Esophagus (tissue), 2 donors: ENCODE data around the gene NCOA3. TPM values are rescaled to one million over a fixed set of nuclear protein-coding genes. Genes with fewer than 3 reads are reported as not detected.
"Not testable (repeated sequence)": the region's sequence is repeated elsewhere in the genome, so short reads cannot be mapped to it uniquely, and the experiment has no call there.

Experiments used
- H3K27ac ChIP-seq, 2 donors: one replicate each; pipeline ENCODE4 v1.5.1; 2013; ENCODE audit warnings: low read depth in 2 of 2, mild to moderate bottlenecking in 2 of 2, inconsistent platforms in 1 of 2, low read length in 1 of 2, moderate library complexity in 1 of 2
- H3K27me3 ChIP-seq, 2 donors: one replicate each; pipeline ENCODE4 v1.6.1; 2013; ENCODE audit warnings: low read length in 2 of 2, control low read depth in 1 of 2, mild to moderate bottlenecking in 1 of 2; ENCODE audit not compliant: insufficient read depth in 2 of 2, control insufficient read depth in 1 of 2
- H3K36me3 ChIP-seq, 2 donors: one replicate each; pipeline ENCODE4 v1.6.1; 2013; ENCODE audit warnings: low read length in 1 of 2; ENCODE audit not compliant: control insufficient read depth in 2 of 2, insufficient read depth in 2 of 2
- H3K4me1 ChIP-seq, 2 donors: one replicate each; pipeline ENCODE4 v1.6.1; 2013; ENCODE audit warnings: low read length in 1 of 2; ENCODE audit not compliant: control insufficient read depth in 2 of 2, insufficient read depth in 2 of 2
- H3K4me3 ChIP-seq, 2 donors: one replicate each; pipeline ENCODE4 v1.5.1; 2013; ENCODE audit warnings: low read length in 2 of 2, mild to moderate bottlenecking in 2 of 2, low read depth in 1 of 2, moderate library complexity in 1 of 2
- H3K9me3 ChIP-seq, 2 donors: one replicate each; pipeline ENCODE4 v1.6.1; 2013; ENCODE audit warnings: mild to moderate bottlenecking in 2 of 2, low read depth in 1 of 2, low read length in 1 of 2, moderate library complexity in 1 of 2; ENCODE audit not compliant: control insufficient read depth in 2 of 2, insufficient read depth in 1 of 2
- WGBS, 2 donors: extraction: QIAGEN DNeasy Blood & Tissue Kit; methylation state at CpG; one replicate each; pipeline ENCODE4 v1.1.7; 2013; 5-methylcytosine and 5-hydroxymethylcytosine counted together
- polyA plus RNA-seq, 2 donors: library from polyadenylated mRNA; stranded (reverse); fragments of 200-250 nt; gene quantifications; one replicate each; pipeline ENCODE4 v1.2.3, GENCODE V29; 2013
- donor health status: healthy with polysubstance abuse.
- donor health status: Bipolar disorder and iron deficiency.

Gene NCOA3
- polyA plus RNA-seq, 2 donors: 7.2 to 7.8 TPM

DNA sequence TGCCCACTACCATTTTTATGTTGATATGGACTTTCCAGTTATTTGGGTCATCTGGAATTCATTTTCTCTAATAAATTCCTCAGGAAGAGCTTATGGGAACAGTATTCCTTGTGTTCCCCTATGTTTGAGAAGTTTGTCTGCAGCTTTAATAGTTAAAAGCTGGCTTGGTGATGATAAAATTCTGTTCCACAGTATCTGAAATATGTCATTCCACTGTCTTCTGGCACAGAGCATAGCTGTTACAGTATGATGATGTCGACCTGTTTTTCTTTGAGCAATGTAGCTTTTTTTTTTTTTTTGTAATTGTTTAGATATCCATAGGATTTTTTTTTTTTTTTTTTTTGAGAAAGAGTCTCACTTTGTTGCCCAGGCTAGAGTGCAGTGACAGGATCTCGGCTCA lies 43.2 kb downstream of the NCOA3 start:
- H3K27me3 ChIP-seq: no peaks in the 10 kb centered on the region
- no peak overlapping the region for H3K4me3 ChIP-seq
- no peaks in the 10 kb centered on the region for H3K36me3 ChIP-seq
- H3K27ac ChIP-seq: no peak overlapping the region
- H3K4me1 ChIP-seq: no peaks in the 10 kb centered on the region
- WGBS, 2 donors: 69 to 78% methylated on average over 2 of the region's 2 CpGs
- H3K9me3 ChIP-seq: no peaks in the 10 kb centered on the region

DNA sequence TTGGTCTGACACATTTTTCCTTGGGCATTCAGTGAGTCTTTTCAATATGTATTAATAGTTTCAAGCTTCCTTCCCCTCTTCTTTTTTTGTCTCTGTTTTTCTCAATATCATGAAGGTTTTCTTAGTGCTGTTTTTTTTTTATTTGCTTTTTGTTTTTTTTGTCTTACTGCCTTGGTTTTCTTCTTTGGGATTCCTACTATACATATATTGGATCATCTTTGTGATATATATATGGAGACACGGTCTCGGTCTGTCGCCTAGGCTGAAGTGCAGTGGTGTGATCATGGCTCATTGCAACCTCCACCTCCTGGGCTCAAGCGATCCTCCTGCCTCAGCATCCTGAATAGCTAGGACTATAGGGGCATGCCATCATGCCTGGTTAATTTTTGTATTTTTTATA lies 43.8 kb downstream of the NCOA3 start:
- WGBS, 2 donors: 97% methylated on average over 4 of the region's 4 CpGs
- no peaks in the 10 kb centered on the region for H3K4me1 ChIP-seq
- no peaks in the 10 kb centered on the region for H3K36me3 ChIP-seq
- no peaks in the 10 kb centered on the region for H3K9me3 ChIP-seq
- H3K27ac ChIP-seq: no peak overlapping the region
- no peak overlapping the region for H3K4me3 ChIP-seq
- H3K27me3 ChIP-seq: no peaks in the 10 kb centered on the region

DNA sequence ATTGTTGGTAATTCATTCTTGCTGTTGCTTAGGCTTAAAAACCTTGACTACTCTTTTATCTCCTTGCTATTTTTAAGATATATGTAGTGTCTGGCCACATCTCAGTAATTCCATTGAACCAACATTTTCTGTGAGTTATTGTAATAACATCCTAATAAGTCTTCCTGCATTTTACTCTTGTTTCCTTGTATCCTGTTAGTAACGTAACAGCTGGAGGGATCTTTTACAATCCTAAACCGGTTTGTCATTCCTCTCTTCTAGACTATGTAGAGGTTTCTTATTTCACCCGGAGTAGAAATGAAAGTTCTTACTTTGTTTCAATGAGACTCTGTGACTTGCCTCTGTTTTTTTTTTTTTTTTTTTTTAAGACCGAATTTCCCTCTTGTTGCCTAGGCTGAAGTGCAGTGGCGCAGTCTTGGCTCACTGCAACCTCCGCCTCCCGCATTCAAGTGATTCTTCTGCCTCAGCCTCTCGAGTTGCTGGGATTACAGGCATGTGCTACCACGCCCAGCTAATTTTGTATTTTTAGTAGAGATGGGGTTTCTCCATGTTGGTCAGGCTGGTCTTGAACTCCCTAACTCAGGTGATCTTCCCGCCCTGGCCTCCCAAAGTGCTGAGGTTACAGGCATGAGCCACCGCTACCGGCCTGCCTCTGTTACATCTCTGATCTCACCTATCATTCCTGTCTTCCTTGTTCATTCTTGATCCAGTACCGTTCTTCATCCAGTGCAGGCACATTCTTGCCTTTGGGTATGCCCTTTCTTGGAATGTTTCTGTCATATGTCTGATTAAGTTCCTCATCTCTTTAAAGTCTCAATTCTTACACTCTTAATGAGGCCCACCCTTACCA lies 44.7 kb downstream of the NCOA3 start:
- 55 to 65% methylated on average over 13 of the region's 13 CpGs for WGBS, 2 donors
- H3K9me3 ChIP-seq: no peaks in the 10 kb centered on the region
- H3K27me3 ChIP-seq: no peaks in the 10 kb centered on the region
- peak overlapping the region in 1 of 2 donors; percentile 60 for H3K27ac ChIP-seq
- no peaks in the 10 kb centered on the region for H3K4me1 ChIP-seq
- no peaks in the 10 kb centered on the region for H3K36me3 ChIP-seq
- H3K4me3 ChIP-seq: no peak overlapping the region

DNA sequence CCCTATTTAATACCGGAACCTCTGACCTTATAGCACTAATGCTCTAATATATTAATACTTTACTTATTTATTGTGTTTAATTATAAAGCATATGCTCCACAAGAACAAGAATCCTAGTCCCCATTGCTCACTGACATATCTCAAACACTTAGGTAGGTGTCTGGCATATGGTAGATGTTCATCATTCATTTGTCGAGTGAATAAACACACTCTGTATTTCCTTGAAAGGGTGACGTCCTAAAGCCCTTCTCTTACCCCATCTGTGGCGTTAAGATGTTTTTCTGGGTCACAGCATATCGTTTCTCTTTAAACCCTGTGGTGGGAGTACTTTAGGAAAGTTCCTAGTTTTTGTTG lies 45.3 kb downstream of the NCOA3 start:
- Histone ChIP-seq H3K27ac (no peak overlapping the region), H3K4me3 (no peak overlapping the region), H3K36me3 (no peaks in the 10 kb centered on the region), H3K27me3 (no peaks in the 10 kb centered on the region), H3K9me3 (no peaks in the 10 kb centered on the region), H3K4me1 (no peaks in the 10 kb centered on the region)
- 80 to 82% methylated on average over 5 of the region's 5 CpGs for WGBS, 2 donors

DNA sequence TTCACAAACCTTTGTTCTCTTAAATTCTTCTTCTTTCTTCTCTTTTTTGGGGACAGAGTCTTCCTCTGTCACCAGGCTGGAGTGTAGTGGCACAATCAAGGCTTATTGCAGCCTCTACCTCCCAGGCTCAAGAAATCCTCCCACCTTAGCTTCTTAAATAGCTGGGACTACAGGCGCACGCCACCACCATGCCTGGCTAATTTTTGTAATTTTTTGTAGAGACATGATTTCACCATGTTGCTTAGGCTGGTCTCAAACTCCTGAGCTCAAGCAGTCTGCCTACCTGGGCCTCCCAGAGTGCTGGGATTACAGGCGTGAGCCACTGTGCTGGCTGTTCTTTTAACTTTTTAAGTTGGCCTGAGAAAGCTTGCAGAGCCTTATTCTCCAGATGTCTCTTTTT lies 48.0 kb downstream of the NCOA3 start:
- Histone ChIP-seq H3K27ac (no peak overlapping the region), H3K4me3 (no peak overlapping the region), H3K4me1 (no peaks in the 10 kb centered on the region), H3K36me3 (no peaks in the 10 kb centered on the region), H3K9me3 (no peaks in the 10 kb centered on the region), H3K27me3 (no peaks in the 10 kb centered on the region)
- 95 to 96% methylated on average over 3 of the region's 3 CpGs for WGBS, 2 donors

DNA sequence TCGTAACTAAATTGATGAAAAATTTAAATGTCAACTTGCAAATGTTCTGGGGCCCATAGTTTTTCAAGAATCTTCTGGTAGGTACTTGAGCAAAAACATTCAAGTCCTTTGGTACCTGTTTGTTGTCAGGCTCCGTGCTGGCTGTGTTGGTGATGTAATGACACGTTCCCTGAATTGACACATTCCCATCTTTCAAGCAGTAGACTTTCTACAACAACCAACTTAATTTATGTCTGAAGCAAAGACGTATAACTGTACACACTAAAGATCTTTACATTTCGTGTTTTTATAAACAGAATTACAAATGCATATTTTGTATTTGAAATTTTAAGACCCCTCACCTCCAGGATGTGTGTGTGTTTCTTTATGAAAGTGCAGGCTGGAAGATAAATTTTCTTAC lies 49.5 kb downstream of the NCOA3 start:
- H3K27me3 ChIP-seq: no peaks in the 10 kb centered on the region
- no peaks in the 10 kb centered on the region for H3K4me1 ChIP-seq
- H3K36me3 ChIP-seq: no peaks in the 10 kb centered on the region
- H3K9me3 ChIP-seq: no peaks in the 10 kb centered on the region
- 71 to 73% methylated on average over 5 of the region's 5 CpGs for WGBS, 2 donors
- no peak overlapping the region for H3K4me3 ChIP-seq
- H3K27ac ChIP-seq: no peak overlapping the region

DNA sequence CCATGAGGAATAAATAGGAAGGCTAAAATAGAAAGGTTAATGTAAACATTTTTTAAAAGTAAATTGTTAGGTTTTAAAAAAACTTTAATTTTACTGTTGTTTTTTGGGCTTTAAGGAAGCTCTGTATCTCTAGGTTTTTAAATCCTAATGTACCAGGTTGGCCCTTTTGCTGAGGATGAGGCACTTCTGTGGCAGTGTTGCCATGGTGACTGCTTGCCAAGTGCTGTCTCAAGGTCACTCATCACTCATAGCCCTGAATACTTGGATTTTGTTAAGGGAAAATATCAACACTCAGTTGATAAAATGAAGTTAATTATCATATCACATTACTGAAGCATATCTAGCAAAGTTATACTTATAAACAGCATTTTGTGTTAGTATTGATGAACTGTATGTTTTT lies 50.2 kb downstream of the NCOA3 start:
- Histone ChIP-seq H3K4me3 (no peak overlapping the region), H3K36me3 (no peaks in the 10 kb centered on the region), H3K27me3 (no peaks in the 10 kb centered on the region), H3K27ac (no peak overlapping the region), H3K9me3 (no peaks in the 10 kb centered on the region), H3K4me1 (no peaks in the 10 kb centered on the region)

DNA sequence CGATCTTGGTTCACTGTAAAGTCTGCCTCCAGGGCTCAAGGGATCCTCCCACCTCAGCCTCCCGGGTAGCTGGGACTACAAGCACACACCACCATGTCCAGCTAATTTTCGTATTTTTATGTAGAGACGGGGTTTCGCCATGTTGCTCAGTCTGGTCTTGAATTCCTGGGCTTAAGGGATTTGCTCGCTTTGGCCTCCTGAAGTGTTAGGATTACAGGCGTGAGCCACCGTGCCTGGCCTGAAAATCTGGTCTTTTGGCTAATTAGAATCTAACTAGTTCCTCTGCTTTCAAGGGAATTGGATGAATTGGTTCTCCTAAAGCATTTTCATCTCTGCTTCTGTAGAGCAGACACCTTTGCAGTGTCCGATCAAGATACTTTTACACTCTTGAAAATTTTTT lies 51.3 kb downstream of the NCOA3 start:
- Histone ChIP-seq H3K9me3 (no peaks in the 10 kb centered on the region), H3K36me3 (no peaks in the 10 kb centered on the region), H3K27me3 (no peaks in the 10 kb centered on the region), H3K4me1 (no peaks in the 10 kb centered on the region), H3K27ac (no peak overlapping the region), H3K4me3 (no peak overlapping the region)
- 86% methylated on average over 9 of the region's 9 CpGs for WGBS, 2 donors

DNA sequence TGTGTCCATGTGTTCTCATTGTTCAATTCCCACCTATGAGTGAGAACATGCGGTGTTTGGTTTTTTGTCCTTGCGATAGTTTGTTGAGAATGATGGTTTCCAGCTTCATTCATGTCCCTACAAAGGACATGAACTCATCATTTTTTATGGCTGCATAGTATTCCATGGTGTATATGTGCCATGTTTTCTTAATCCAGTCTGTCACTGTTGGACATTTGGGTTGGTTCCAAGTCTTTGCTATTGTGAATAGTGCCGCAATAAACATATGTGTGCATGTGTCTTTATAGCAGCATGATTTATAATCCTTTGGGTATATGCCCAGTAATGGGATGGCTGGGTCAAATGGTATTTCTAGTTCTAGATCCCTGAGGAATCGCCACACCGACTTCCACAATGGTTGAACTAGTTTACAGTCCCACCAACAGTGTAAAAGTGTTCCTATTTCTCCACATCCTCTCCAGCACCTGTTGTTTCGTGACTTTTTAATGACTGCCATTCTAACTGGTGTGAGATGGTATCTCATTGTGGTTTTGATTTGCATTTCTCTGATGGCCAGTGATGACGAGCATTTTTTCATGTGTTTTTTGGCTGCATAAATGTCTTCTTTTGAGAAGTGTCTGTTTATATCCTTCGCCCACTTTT lies 52.0 kb downstream of the NCOA3 start:
- 79 to 93% methylated on average over 2 to 5 of the region's 8 CpGs for WGBS, 2 donors

DNA sequence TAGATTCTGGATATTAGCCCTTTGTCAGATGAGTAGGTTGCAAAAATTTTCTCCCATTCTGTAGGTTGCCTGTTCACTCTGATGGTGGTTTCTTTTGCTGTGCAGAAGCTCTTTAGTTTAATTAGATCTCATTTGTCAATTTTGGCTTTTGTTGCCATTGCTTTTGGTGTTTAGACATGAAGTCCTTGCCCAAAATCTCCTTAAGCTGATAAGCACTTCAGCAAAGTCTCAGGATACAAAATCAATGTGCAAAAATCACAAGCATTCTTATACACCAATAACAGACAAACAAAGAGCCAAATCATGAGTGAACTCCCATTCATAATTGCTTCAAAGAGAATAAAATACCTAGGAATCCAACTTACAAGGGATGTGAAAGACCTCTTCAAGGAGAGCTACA lies 52.6 kb downstream of the NCOA3 start:
- H3K4me1 ChIP-seq, H3K27ac ChIP-seq, H3K27me3 ChIP-seq, H3K9me3 ChIP-seq, H3K4me3 ChIP-seq, H3K36me3 ChIP-seq: not testable (repeated sequence)

More for the DNA sequence above, 52.0 kb downstream of the NCOA3 start:
- not testable (repeated sequence) for H3K27ac ChIP-seq, H3K4me3 ChIP-seq, H3K4me1 ChIP-seq, H3K36me3 ChIP-seq, H3K27me3 ChIP-seq, H3K9me3 ChIP-seq
